K562 (cell line): ENCODE data around the gene CCDC192.

Source experiments
- MAX ChIP-seq: sonication (generic); formaldehyde crosslinking; IDR thresholded peaks from 2 replicates; pipeline ENCODE4 v1.9.0; 2022; ENCODE audit warnings: mild to moderate bottlenecking, missing genetic modification reagents
- MTA1 ChIP-seq: fragments of 450-650 bp; IDR thresholded peaks from 2 replicates; pipeline ENCODE4 v1.6.1; 2017; ENCODE audit warnings: borderline replicate concordance
- RBM22 ChIP-seq: fragments of 200-400 bp; formaldehyde crosslinking; IDR thresholded peaks from 2 replicates; pipeline ENCODE4 v1.6.1; 2018; ENCODE audit warnings: low read length, low read depth; ENCODE audit not compliant: poor library complexity, severe bottlenecking
- SAFB2 ChIP-seq: fragments of 200-400 bp; formaldehyde crosslinking; IDR thresholded peaks from 2 replicates; pipeline ENCODE4 v1.6.1; 2018; ENCODE audit warnings: borderline replicate concordance, low read length, low read depth, moderate library complexity; ENCODE audit not compliant: severe bottlenecking
- ZBTB33 ChIP-seq: sonication (generic); formaldehyde crosslinking; IDR thresholded peaks from 2 replicates; pipeline ENCODE4 v1.8.1; 2023; ENCODE audit warnings: mild to moderate bottlenecking, missing genetic modification reagents
- ZNF384 ChIP-seq: IDR thresholded peaks from 2 replicates; pipeline ENCODE4 v1.6.1; 2012; ENCODE audit warnings: low read depth, low read length, improper control_type of control experiment

GRCh38 chr5:127963931-127964330 is 260.7 kb downstream of the CCDC192 start:
- TF ChIP-seq ZBTB33 (CRISPR knock-in tag) (no peak), MAX (no peak), ZNF384 (no peak), MTA1 (no peak), RBM22 (no peak), SAFB2 (no peak)
